Activated naive CD8-positive, alpha-beta T cell (primary cell): ENCODE data around the gene HTD2.

Source experiments
- H3K27ac Mint-ChIP-seq: one replicate; pipeline ENCODE4 v1.8.0; 2021; ENCODE audit warnings: mixed read lengths
- H3K27me3 Mint-ChIP-seq: one replicate; pipeline ENCODE4 v1.8.0; 2021; ENCODE audit warnings: mixed read lengths
- H3K36me3 Mint-ChIP-seq: one replicate; pipeline ENCODE4 v1.8.0; 2021; ENCODE audit warnings: mixed read lengths
- H3K4me1 Mint-ChIP-seq: one replicate; pipeline ENCODE4 v1.8.0; 2021; ENCODE audit warnings: low read depth, mixed read lengths
- H3K4me3 Mint-ChIP-seq: one replicate; pipeline ENCODE4 v1.8.0; 2021; ENCODE audit warnings: mild to moderate bottlenecking, mixed read lengths
- H3K9me3 Mint-ChIP-seq: one replicate; pipeline ENCODE4 v1.8.0; 2021; ENCODE audit warnings: low read depth, mixed read lengths

HTD2 gene

GRCh38 chr3:58353722-58354553 lies 47.6 kb downstream of the HTD2 start:
- Mint-ChIP-seq H3K27me3 (no peaks in the 10 kb centered on the region), H3K9me3 (no peaks in the 10 kb centered on the region), H3K4me3 (peak overlapping the region; percentile 76), H3K27ac (peak overlapping the region; percentile 89), H3K4me1 (peaks cover 51% of the 10 kb centered on the region), H3K36me3 (peaks cover 4% of the 10 kb centered on the region)

GRCh38 chr3:58355179-58355578 lies 48.9 kb downstream of the HTD2 start:
- no peaks in the 10 kb centered on the region for H3K27me3 Mint-ChIP-seq
- no peak overlapping the region for H3K27ac Mint-ChIP-seq
- no peaks in the 10 kb centered on the region for H3K9me3 Mint-ChIP-seq
- H3K4me3 Mint-ChIP-seq = no peak overlapping the region
- peaks cover 4% of the 10 kb centered on the region for H3K36me3 Mint-ChIP-seq
- H3K4me1 Mint-ChIP-seq = peaks cover 42% of the 10 kb centered on the region

- peaks cover 34% of the 10 kb centered on the region for H3K4me1 Mint-ChIP-seq
- H3K27me3 Mint-ChIP-seq = no peaks in the 10 kb centered on the region
- no peaks in the 10 kb centered on the region for H3K9me3 Mint-ChIP-seq
- no peak overlapping the region for H3K27ac Mint-ChIP-seq
- H3K4me3 Mint-ChIP-seq = no peak overlapping the region
- H3K36me3 Mint-ChIP-seq = peaks cover 4% of the 10 kb centered on the region
Observed at GRCh38 chr3:58356054-58356453, 49.7 kb downstream of the HTD2 start.

GRCh38 chr3:58357402-58357801 lies 51.1 kb downstream of the HTD2 start:
- Mint-ChIP-seq H3K27me3 (no peaks in the 10 kb centered on the region), H3K36me3 (peaks cover 4% of the 10 kb centered on the region), H3K9me3 (no peaks in the 10 kb centered on the region), H3K4me1 (peaks cover 30% of the 10 kb centered on the region), H3K4me3 (no peak overlapping the region), H3K27ac (peak overlapping the region; percentile 54)

- no peak overlapping the region for H3K4me3 Mint-ChIP-seq
- H3K4me1 Mint-ChIP-seq = peaks cover 27% of the 10 kb centered on the region
- H3K27me3 Mint-ChIP-seq = no peaks in the 10 kb centered on the region
- H3K36me3 Mint-ChIP-seq = peaks cover 4% of the 10 kb centered on the region
- H3K27ac Mint-ChIP-seq = no peak overlapping the region
- no peaks in the 10 kb centered on the region for H3K9me3 Mint-ChIP-seq
Observed at GRCh38 chr3:58358092-58358491, 51.8 kb downstream of the HTD2 start.

GRCh38 chr3:58358808-58359207 lies 52.5 kb downstream of the HTD2 start:
- Mint-ChIP-seq H3K27ac (no peak overlapping the region), H3K4me1 (peaks cover 27% of the 10 kb centered on the region), H3K4me3 (no peak overlapping the region), H3K27me3 (no peaks in the 10 kb centered on the region), H3K9me3 (no peaks in the 10 kb centered on the region), H3K36me3 (peaks cover 4% of the 10 kb centered on the region)

GRCh38 chr3:58359621-58360020 lies 53.3 kb downstream of the HTD2 start:
- no peaks in the 10 kb centered on the region for H3K27me3 Mint-ChIP-seq
- no peaks in the 10 kb centered on the region for H3K9me3 Mint-ChIP-seq
- peaks cover 25% of the 10 kb centered on the region for H3K4me1 Mint-ChIP-seq
- no peak overlapping the region for H3K4me3 Mint-ChIP-seq
- H3K36me3 Mint-ChIP-seq = peaks cover 4% of the 10 kb centered on the region
- no peak overlapping the region for H3K27ac Mint-ChIP-seq

- Mint-ChIP-seq H3K27ac (no peak overlapping the region), H3K36me3 (peaks cover 8% of the 10 kb centered on the region), H3K4me1 (peaks cover 38% of the 10 kb centered on the region), H3K27me3 (no peaks in the 10 kb centered on the region), H3K9me3 (peaks cover 7% of the 10 kb centered on the region), H3K4me3 (no peak overlapping the region)
Observed at GRCh38 chr3:58361866-58362265, 55.5 kb downstream of the HTD2 start.

- Mint-ChIP-seq H3K4me1 (peaks cover 29% of the 10 kb centered on the region), H3K9me3 (peaks cover 7% of the 10 kb centered on the region), H3K4me3 (no peak overlapping the region), H3K27me3 (no peaks in the 10 kb centered on the region), H3K36me3 (peaks cover 10% of the 10 kb centered on the region), H3K27ac (no peak overlapping the region)
Observed at GRCh38 chr3:58366699-58367098, 60.4 kb downstream of the HTD2 start.

- Mint-ChIP-seq H3K4me3 (no peak overlapping the region), H3K27ac (no peak overlapping the region), H3K9me3 (peaks cover 7% of the 10 kb centered on the region), H3K36me3 (peaks cover 11% of the 10 kb centered on the region), H3K27me3 (no peaks in the 10 kb centered on the region), H3K4me1 (peaks cover 20% of the 10 kb centered on the region)
Observed at GRCh38 chr3:58369038-58369437, 62.7 kb downstream of the HTD2 start.
